Hepatocyte (in vitro differentiated cells): ENCODE data around the gene APOLD1. TPM values are rescaled to one million over a fixed set of nuclear protein-coding genes. Genes with fewer than 3 reads are reported as not detected.

Experiments
- DNase-seq: peaks from one replicate; pipeline ENCODE4 v3.0.0-alpha.2; 2016; ENCODE audit warnings: low spot score
- H2AFZ ChIP-seq: fragments of 200-600 bp; sonication (generic); 2 replicates; pipeline ENCODE4 v1.6.0; 2016; ENCODE audit warnings: antibody characterized with exemption, mild to moderate bottlenecking
- H3K27ac ChIP-seq: fragments of 200-600 bp; sonication (generic); 2 replicates; pipeline ENCODE4 v1.5.1; 2016; ENCODE audit warnings: mild to moderate bottlenecking
- H3K27me3 ChIP-seq: fragments of 200-600 bp; sonication (generic); 2 replicates; pipeline ENCODE4 v1.6.1; 2016
- H3K36me3 ChIP-seq: fragments of 200-600 bp; sonication (generic); replicated peaks from 2 replicates; pipeline ENCODE4 v1.5.1; 2016; ENCODE audit warnings: low read depth; ENCODE audit not compliant: insufficient read depth
- H3K4me1 ChIP-seq: fragments of 200-600 bp; sonication (generic); 2 replicates; pipeline ENCODE4 v1.5.1; 2016; ENCODE audit warnings: mild to moderate bottlenecking, moderate library complexity; ENCODE audit not compliant: insufficient read depth
- H3K4me2 ChIP-seq: fragments of 200-600 bp; sonication (generic); 2 replicates; pipeline ENCODE4 v1.6.0; 2016
- H3K4me3 ChIP-seq: fragments of 200-600 bp; sonication (generic); 2 replicates; pipeline ENCODE4 v1.5.1; 2016; ENCODE audit warnings: mild to moderate bottlenecking
- H3K79me2 ChIP-seq: fragments of 200-600 bp; sonication (generic); 2 replicates; pipeline ENCODE4 v1.6.0; 2017; ENCODE audit warnings: mild to moderate bottlenecking
- H3K9me2 ChIP-seq: fragments of 200-600 bp; sonication (generic); replicated peaks from 2 replicates; pipeline ENCODE4 v1.6.0; 2017; ENCODE audit warnings: mild to moderate bottlenecking; ENCODE audit not compliant: insufficient read depth
- H3K9me3 ChIP-seq: fragments of 200-600 bp; sonication (generic); 2 replicates; pipeline ENCODE4 v1.5.1; 2016; ENCODE audit warnings: low read depth, mild to moderate bottlenecking
- H4K20me1 ChIP-seq: fragments of 200-600 bp; sonication (generic); 2 replicates; pipeline ENCODE4 v1.6.0; 2016; ENCODE audit warnings: mild to moderate bottlenecking; ENCODE audit not compliant: insufficient read depth, poor library complexity, severe bottlenecking
- CTCF ChIP-seq: fragments of 200-600 bp; sonication (generic); IDR thresholded peaks from 2 replicates; pipeline ENCODE4 v1.5.1; 2016; ENCODE audit warnings: antibody characterized with exemption, mild to moderate bottlenecking; ENCODE audit not compliant: poor library complexity
- EZH2 ChIP-seq: fragments of 200-600 bp; sonication (generic); IDR thresholded peaks from 2 replicates; pipeline ENCODE4 v1.6.1; 2016; ENCODE audit warnings: antibody characterized with exemption, mild to moderate bottlenecking, borderline replicate concordance
- EZH2phosphoT487 ChIP-seq: fragments of 200-600 bp; sonication (generic); IDR thresholded peaks from one replicate; pipeline ENCODE4 v1.6.1; 2018; ENCODE audit warnings: antibody characterized with exemption, mild to moderate bottlenecking, low read depth, moderate library complexity; ENCODE audit not compliant: unreplicated experiment, severe bottlenecking
- WGBS: methylation state at CpG from one replicate; pipeline ENCODE4 v1.1.6; 2016; ENCODE audit warnings: low lambda C conversion rate; ENCODE audit errors: missing lambda C conversion rate; 5-methylcytosine and 5-hydroxymethylcytosine counted together
- polyA plus RNA-seq: library from polyadenylated mRNA; unstranded; fragments of >200 nt; fragmentation: Nextera tagmentation; extraction: Ambion mirVana; gene quantifications from 2 replicates; pipeline ENCODE4 v1.2.1, GENCODE V29; 2016
- total RNA-seq: library from RNA; depleted of rRNA; stranded (reverse); fragments of >200 nt; gene quantifications from 2 replicates; pipeline ENCODE4 v1.2.3, GENCODE V29; 2014

Gene APOLD1
- total and polyA plus RNA-seq, 2 experiments from 2014 or later = 1.5 to 6.0 TPM

GRCh38 chr12:12794686-12795085 lies 9.2 kb downstream of the APOLD1 start:
- no peak overlapping the region for H3K4me3 ChIP-seq
- no peaks in the 10 kb centered on the region for H3K36me3 ChIP-seq
- no peak overlapping the region for H2AFZ ChIP-seq
- no peaks in the 10 kb centered on the region for H4K20me1 ChIP-seq
- H3K27ac ChIP-seq = no peak overlapping the region
- WGBS = 94% methylated on average over 2 of the region's 2 CpGs
- H3K4me1 ChIP-seq = peaks cover 14% of the 10 kb centered on the region
- H3K9me3 ChIP-seq = no peaks in the 10 kb centered on the region
- no peak for DNase-seq
- no peaks in the 10 kb centered on the region for H3K9me2 ChIP-seq
- H3K79me2 ChIP-seq = no peaks in the 10 kb centered on the region
- no peaks in the 10 kb centered on the region for H3K27me3 ChIP-seq
- H3K4me2 ChIP-seq = no peak overlapping the region
- TF ChIP-seq EZH2 (no peak), EZH2phosphoT487 (no peak), CTCF (no peak)

- no peaks in the 10 kb centered on the region for H3K27me3 ChIP-seq
- no peak overlapping the region for H3K4me3 ChIP-seq
- H3K4me1 ChIP-seq = peaks cover 12% of the 10 kb centered on the region
- no peak overlapping the region for H3K4me2 ChIP-seq
- no peaks in the 10 kb centered on the region for H4K20me1 ChIP-seq
- no peak for DNase-seq
- H3K79me2 ChIP-seq = no peaks in the 10 kb centered on the region
- no peaks in the 10 kb centered on the region for H3K36me3 ChIP-seq
- no peak overlapping the region for H2AFZ ChIP-seq
- TF ChIP-seq EZH2 (no peak), CTCF (no peak), EZH2phosphoT487 (no peak)
- H3K9me3 ChIP-seq = no peaks in the 10 kb centered on the region
- no peaks in the 10 kb centered on the region for H3K9me2 ChIP-seq
- 64% methylated on average over 3 of the region's 3 CpGs for WGBS
- H3K27ac ChIP-seq = no peak overlapping the region
Measured at GRCh38 chr12:12796171-12796570, 10.7 kb downstream of the APOLD1 start.

GRCh38 chr12:12796928-12797793 lies 11.7 kb downstream of the APOLD1 start:
- H3K4me1 ChIP-seq = peaks cover 3% of the 10 kb centered on the region
- DNase-seq = no peak
- 87% methylated on average over 9 of the region's 9 CpGs for WGBS
- H3K27me3 ChIP-seq = no peaks in the 10 kb centered on the region
- H3K36me3 ChIP-seq = no peaks in the 10 kb centered on the region
- no peaks in the 10 kb centered on the region for H3K9me3 ChIP-seq
- TF ChIP-seq EZH2 = no peak
- no peak for TF ChIP-seq CTCF
- no peak for TF ChIP-seq EZH2phosphoT487
- no peak overlapping the region for H3K27ac ChIP-seq
- no peaks in the 10 kb centered on the region for H3K79me2 ChIP-seq
- no peak overlapping the region for H3K4me3 ChIP-seq
- H4K20me1 ChIP-seq = no peaks in the 10 kb centered on the region
- no peaks in the 10 kb centered on the region for H3K9me2 ChIP-seq
- H3K4me2 ChIP-seq = no peak overlapping the region
- no peak overlapping the region for H2AFZ ChIP-seq
